Measurements from ENCODE around the gene RNFT2.

Gene RNFT2

GRCh38 chr12:116710370-116711150 is 27.6 kb upstream of the RNFT2 start:
- Histone ChIP-seq H3K4me1 (ENCODE audit: insufficient read depth, low read length) (no peaks in the 10 kb centered on the region), H3K27ac (ENCODE audit: low read depth, low read length) (no peak overlapping the region), H3K36me3 (ENCODE audit: insufficient read depth, low read length) (peaks cover 10% of the 10 kb centered on the region), H3K27me3 (ENCODE audit: insufficient read depth, low read length) (peaks cover 10% of the 10 kb centered on the region), H3K9me3 (ENCODE audit: insufficient read depth, low read depth, low read length) (no peaks in the 10 kb centered on the region), H3K4me3 (ENCODE audit: low read length) (no peak overlapping the region), H3K9ac (ENCODE audit: low read depth, low read length) (no peak overlapping the region)
- WGBS = 86% methylated on average over 8 of the region's 8 CpGs

DNA sequence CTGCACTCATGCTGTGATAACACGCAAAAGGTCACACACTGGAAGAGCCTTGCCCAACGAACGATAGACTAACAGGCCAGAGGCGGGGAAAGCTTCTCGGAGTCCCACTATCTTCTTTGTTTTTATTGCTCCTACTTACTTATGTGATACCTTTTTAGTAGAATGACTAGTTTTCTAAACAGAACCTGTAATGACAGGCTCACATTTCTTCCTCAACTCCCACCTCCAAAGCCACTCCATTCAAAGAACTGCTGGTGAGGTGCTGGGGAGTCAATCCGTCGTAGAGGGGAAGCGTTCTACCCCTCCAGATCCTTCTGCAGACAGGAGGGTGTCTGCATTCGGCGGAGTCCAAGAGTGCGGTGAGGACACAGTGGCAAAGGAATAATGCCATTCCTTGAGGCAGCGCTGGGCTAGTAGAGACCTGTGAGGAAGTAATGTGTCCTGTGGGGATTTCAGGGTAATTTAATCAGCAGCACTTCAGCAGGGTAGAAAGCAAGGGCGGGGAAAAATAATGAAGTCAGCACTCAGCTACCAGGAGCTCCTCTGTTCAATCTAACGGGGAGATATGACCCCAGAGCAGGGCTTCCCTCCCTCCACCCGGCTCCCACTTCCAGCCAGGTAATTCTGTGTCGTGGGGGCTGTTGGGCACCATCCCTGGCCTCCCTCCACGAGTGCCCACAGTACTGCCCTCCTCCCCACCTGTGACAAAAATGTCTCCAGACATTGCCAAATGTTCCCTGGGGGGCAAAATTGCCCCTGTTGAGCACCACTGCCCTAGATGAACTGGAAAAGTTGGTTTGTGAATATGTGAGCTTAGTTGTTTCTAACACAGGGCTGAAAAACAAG is 25.4 kb upstream of the RNFT2 start:
- H3K4me3 ChIP-seq (ENCODE audit: low read length) = no peak overlapping the region
- no peak overlapping the region for H3K27ac ChIP-seq (ENCODE audit: low read depth, low read length)
- no peak overlapping the region for H3K9ac ChIP-seq (ENCODE audit: low read depth, low read length)
- H3K27me3 ChIP-seq (ENCODE audit: insufficient read depth, low read length) = peaks cover 10% of the 10 kb centered on the region
- 96% methylated on average over 17 of the region's 17 CpGs for WGBS
- H3K4me1 ChIP-seq (ENCODE audit: insufficient read depth, low read length) = peaks cover 3% of the 10 kb centered on the region; the same call in 1 of the 2 replicates
- H3K36me3 ChIP-seq (ENCODE audit: insufficient read depth, low read length) = peaks cover 31% of the 10 kb centered on the region
- no peaks in the 10 kb centered on the region for H3K9me3 ChIP-seq (ENCODE audit: insufficient read depth, low read depth, low read length)

DNA sequence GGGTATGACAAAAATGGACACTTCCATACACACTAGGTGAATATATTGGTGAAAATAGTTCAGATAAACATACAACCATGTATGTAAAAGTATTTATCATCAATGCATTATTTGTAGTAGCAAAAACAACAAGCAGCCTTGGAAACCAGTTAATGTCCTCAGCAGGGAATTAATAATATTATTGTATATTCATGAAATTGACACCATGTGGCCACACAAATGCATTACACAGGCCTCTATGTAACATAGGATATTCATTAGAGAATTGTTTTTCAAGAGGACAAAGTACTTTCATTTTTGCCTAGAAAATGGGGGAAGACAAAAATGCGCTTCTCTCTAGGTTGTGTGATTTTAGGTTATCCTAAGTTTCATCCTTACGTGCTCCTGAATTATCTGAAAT is 24.6 kb upstream of the RNFT2 start:
- Histone ChIP-seq H3K9ac (ENCODE audit: low read depth, low read length) (no peak overlapping the region), H3K9me3 (ENCODE audit: insufficient read depth, low read depth, low read length) (no peaks in the 10 kb centered on the region), H3K27ac (ENCODE audit: low read depth, low read length) (no peak overlapping the region), H3K27me3 (ENCODE audit: insufficient read depth, low read length) (peaks cover 10% of the 10 kb centered on the region), H3K4me3 (ENCODE audit: low read length) (no peak overlapping the region), H3K4me1 (ENCODE audit: insufficient read depth, low read length) (peaks cover 12% of the 10 kb centered on the region; the same call in 1 of the 2 replicates), H3K36me3 (ENCODE audit: insufficient read depth, low read length) (peaks cover 31% of the 10 kb centered on the region)
- 100% methylated on average over 2 of the region's 2 CpGs for WGBS

DNA sequence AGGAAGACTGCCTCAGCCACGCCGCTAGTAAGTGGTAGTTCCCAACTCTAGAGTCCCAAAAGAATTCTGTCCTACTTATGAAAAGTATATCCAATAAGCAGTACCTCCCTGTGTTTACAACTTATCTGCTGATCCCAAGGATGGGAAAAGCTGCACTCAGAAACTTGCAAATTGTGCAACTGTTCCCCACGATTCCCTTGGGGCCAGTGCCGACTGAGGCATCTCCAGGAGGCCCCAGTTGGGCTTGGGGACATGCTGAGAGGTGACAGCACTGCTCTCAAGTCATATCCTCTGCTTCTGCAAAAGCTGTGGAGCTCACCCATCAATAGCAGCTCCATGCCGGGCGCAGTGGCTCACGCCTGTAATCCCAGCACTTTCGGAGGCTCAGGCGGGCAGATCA is 23.9 kb upstream of the RNFT2 start:
- H3K27ac ChIP-seq (ENCODE audit: low read depth, low read length) = no peak overlapping the region
- H3K36me3 ChIP-seq (ENCODE audit: insufficient read depth, low read length) = peaks cover 34% of the 10 kb centered on the region
- no peak overlapping the region for H3K9ac ChIP-seq (ENCODE audit: low read depth, low read length)
- H3K9me3 ChIP-seq (ENCODE audit: insufficient read depth, low read depth, low read length) = no peaks in the 10 kb centered on the region
- peaks cover 18% of the 10 kb centered on the region for H3K4me1 ChIP-seq (ENCODE audit: insufficient read depth, low read length)
- H3K4me3 ChIP-seq (ENCODE audit: low read length) = no peak overlapping the region
- peaks cover 10% of the 10 kb centered on the region for H3K27me3 ChIP-seq (ENCODE audit: insufficient read depth, low read length)
- 95% methylated on average over 9 of the region's 9 CpGs for WGBS

GRCh38 chr12:116717466-116718437 is 20.4 kb upstream of the RNFT2 start:
- H3K36me3 ChIP-seq (ENCODE audit: insufficient read depth, low read length) = peaks cover 55% of the 10 kb centered on the region
- 82% methylated on average over 27 of the region's 27 CpGs for WGBS
- H3K9me3 ChIP-seq (ENCODE audit: insufficient read depth, low read depth, low read length) = no peaks in the 10 kb centered on the region
- no peaks in the 10 kb centered on the region for H3K27me3 ChIP-seq (ENCODE audit: insufficient read depth, low read length)
- no peak overlapping the region for H3K9ac ChIP-seq (ENCODE audit: low read depth, low read length)
- no peak overlapping the region for H3K4me3 ChIP-seq (ENCODE audit: low read length)
- H3K4me1 ChIP-seq (ENCODE audit: insufficient read depth, low read length) = peaks cover 26% of the 10 kb centered on the region
- H3K27ac ChIP-seq (ENCODE audit: low read depth, low read length) = peak overlapping the region; percentile 48; the same call in 1 of the 2 replicates

- H3K27me3 ChIP-seq (ENCODE audit: insufficient read depth, low read length) = no peaks in the 10 kb centered on the region
- WGBS = 85% methylated on average over 10 of the region's 10 CpGs
- H3K9ac ChIP-seq (ENCODE audit: low read depth, low read length) = no peak overlapping the region
- no peak overlapping the region for H3K27ac ChIP-seq (ENCODE audit: low read depth, low read length)
- H3K4me3 ChIP-seq (ENCODE audit: low read length) = no peak overlapping the region
- no peaks in the 10 kb centered on the region for H3K9me3 ChIP-seq (ENCODE audit: insufficient read depth, low read depth, low read length)
- H3K4me1 ChIP-seq (ENCODE audit: insufficient read depth, low read length) = peaks cover 26% of the 10 kb centered on the region
- peaks cover 59% of the 10 kb centered on the region for H3K36me3 ChIP-seq (ENCODE audit: insufficient read depth, low read length)
These were observed 19.3 kb upstream of the RNFT2 start for GRCh38 chr12:116718655-116719454.

DNA sequence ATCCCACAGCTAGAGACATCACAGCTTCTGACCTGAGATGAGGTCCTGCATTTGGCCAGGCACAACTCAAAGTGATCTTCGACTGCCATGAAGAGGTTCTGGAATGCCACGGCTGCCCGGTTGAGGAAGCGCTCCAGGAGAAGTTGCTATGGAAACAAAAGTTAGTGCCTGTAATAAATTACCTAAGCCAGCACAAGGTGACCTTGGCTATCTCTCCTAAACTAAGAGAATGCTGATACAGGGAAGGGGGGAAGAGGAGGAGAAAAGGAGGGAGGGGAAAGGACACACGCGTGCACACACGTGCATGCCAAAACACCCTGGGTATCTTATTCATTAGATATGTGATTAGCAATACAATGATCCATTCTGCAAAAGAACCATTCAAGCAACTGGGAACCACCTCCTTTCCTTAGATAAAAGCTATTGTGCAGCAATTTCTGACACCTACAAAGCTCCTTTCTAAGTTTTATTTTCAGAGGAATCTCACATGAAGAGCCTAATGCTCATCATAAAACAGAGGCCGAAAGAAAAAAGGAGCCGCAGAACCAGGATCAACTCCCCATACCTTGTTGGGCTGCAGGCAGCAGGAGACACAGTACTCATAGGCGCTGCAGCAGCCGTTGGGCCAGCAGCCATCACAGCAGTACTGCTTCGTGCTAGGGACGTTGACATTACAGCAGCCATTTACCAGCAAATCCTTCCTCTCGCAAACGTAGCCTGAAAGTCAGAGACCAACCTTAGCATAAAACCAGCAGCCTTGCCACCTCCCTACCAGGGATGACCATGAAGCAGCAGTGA is 18.2 kb upstream of the RNFT2 start:
- H3K27me3 ChIP-seq (ENCODE audit: insufficient read depth, low read length) = no peaks in the 10 kb centered on the region
- H3K9ac ChIP-seq (ENCODE audit: low read depth, low read length) = no peak overlapping the region; the same call in 1 of the 2 replicates
- H3K27ac ChIP-seq (ENCODE audit: low read depth, low read length) = 0 out of 2 replicates have a peak overlapping the region, but pooled peaks have one; percentile 6
- no peaks in the 10 kb centered on the region for H3K9me3 ChIP-seq (ENCODE audit: insufficient read depth, low read depth, low read length)
- H3K4me3 ChIP-seq (ENCODE audit: low read length) = no peak overlapping the region
- 93% methylated on average over 13 of the region's 15 CpGs for WGBS
- H3K4me1 ChIP-seq (ENCODE audit: insufficient read depth, low read length) = peaks cover 26% of the 10 kb centered on the region
- peaks cover 55% of the 10 kb centered on the region for H3K36me3 ChIP-seq (ENCODE audit: insufficient read depth, low read length)

- Histone ChIP-seq H3K4me3 (ENCODE audit: low read length) (no peak overlapping the region), H3K27me3 (ENCODE audit: insufficient read depth, low read length) (no peaks in the 10 kb centered on the region), H3K4me1 (ENCODE audit: insufficient read depth, low read length) (peaks cover 32% of the 10 kb centered on the region), H3K9me3 (ENCODE audit: insufficient read depth, low read depth, low read length) (no peaks in the 10 kb centered on the region), H3K27ac (ENCODE audit: low read depth, low read length) (no peak overlapping the region), H3K9ac (ENCODE audit: low read depth, low read length) (no peak overlapping the region), H3K36me3 (ENCODE audit: insufficient read depth, low read length) (peaks cover 32% of the 10 kb centered on the region)
These were observed 15.9 kb upstream of the RNFT2 start for GRCh38 chr12:116722245-116722644.

DNA sequence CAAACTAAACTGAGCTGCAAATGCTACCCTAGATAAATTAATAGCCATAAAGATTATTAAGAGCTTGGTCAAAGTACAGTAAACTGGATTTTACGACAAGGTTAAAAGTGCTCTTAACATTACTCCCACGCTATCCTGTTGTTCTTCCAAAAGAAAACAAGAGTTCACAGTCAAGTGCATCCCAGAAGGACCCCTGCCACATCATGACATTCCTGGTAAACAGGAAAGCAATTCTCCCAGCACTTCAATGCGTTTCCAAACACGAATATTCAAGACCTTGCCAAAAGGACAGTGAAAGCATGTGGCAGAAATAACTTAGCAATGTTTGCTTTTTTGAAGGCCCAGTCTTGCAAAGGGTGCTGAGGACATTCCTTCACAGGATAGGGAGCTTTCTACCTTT is 11.4 kb upstream of the RNFT2 start:
- H3K4me1 ChIP-seq (ENCODE audit: insufficient read depth, low read length) = 0 out of 2 replicates have a peak, but pooled peaks cover 6% of the 10 kb centered on the region
- WGBS = 65% methylated on average over 4 of the region's 4 CpGs
- H3K27me3 ChIP-seq (ENCODE audit: insufficient read depth, low read length) = no peaks in the 10 kb centered on the region
- H3K9me3 ChIP-seq (ENCODE audit: insufficient read depth, low read depth, low read length) = no peaks in the 10 kb centered on the region
- no peak overlapping the region for H3K27ac ChIP-seq (ENCODE audit: low read depth, low read length)
- H3K9ac ChIP-seq (ENCODE audit: low read depth, low read length) = no peak overlapping the region
- peaks cover 14% of the 10 kb centered on the region for H3K36me3 ChIP-seq (ENCODE audit: insufficient read depth, low read length)
- H3K4me3 ChIP-seq (ENCODE audit: low read length) = no peak overlapping the region
